Measurements from ENCODE around the gene LAMB4. TPM values are rescaled to one million over a fixed set of nuclear protein-coding genes. Genes with fewer than 3 reads are reported as not detected.

Gene LAMB4
- polyA plus RNA-seq, 4 donors: 2.9 to 6.1 (median 3.9) TPM

- DNase-seq (ENCODE audit: low read depth in 4 of 4, low spot score in 3 of 4): no peak
Measured at GRCh38 chr7:108142675-108143259, 12.6 kb upstream of the LAMB4 start.

- DNase-seq (ENCODE audit: low read depth in 4 of 4, low spot score in 3 of 4): no peak
Measured at GRCh38 chr7:108142180-108142579, 12.0 kb upstream of the LAMB4 start.

- no peak for DNase-seq (ENCODE audit: low read depth in 4 of 4, low spot score in 3 of 4)
Measured at GRCh38 chr7:108140671-108141070, 10.5 kb upstream of the LAMB4 start.

- DNase-seq (ENCODE audit: low read depth in 4 of 4, low spot score in 3 of 4): no peak
Measured at GRCh38 chr7:108138911-108139310, 8.8 kb upstream of the LAMB4 start.

- DNase-seq (ENCODE audit: low read depth in 4 of 4, low spot score in 3 of 4): no peak
Measured at GRCh38 chr7:108137993-108138392, 7.8 kb upstream of the LAMB4 start.

- DNase-seq (ENCODE audit: low read depth in 4 of 4, low spot score in 3 of 4): no peak
Measured at GRCh38 chr7:108137040-108137439, 6.9 kb upstream of the LAMB4 start.

- no peak for DNase-seq (ENCODE audit: low read depth in 4 of 4, low spot score in 3 of 4)
Measured at GRCh38 chr7:108136191-108136688, 6.1 kb upstream of the LAMB4 start.

GRCh38 chr7:108135446-108136190, 5.5 kb upstream of the LAMB4 start:
- no peak for DNase-seq (ENCODE audit: low read depth in 4 of 4, low spot score in 3 of 4)

GRCh38 chr7:108134486-108134885, 4.3 kb upstream of the LAMB4 start:
- DNase-seq (ENCODE audit: low read depth in 4 of 4, low spot score in 3 of 4): no peak

- peak in 1 of 4 donors; percentile 6 for DNase-seq (ENCODE audit: low read depth in 4 of 4, low spot score in 3 of 4)
Measured at GRCh38 chr7:108132551-108133265, 2.5 kb upstream of the LAMB4 start.

GRCh38 chr7:108129018-108129965, 869 bp downstream of the LAMB4 start:
- no peak for DNase-seq (ENCODE audit: low read depth in 4 of 4, low spot score in 3 of 4)

GRCh38 chr7:108128514-108128913, 1.6 kb downstream of the LAMB4 start:
- no peak for DNase-seq (ENCODE audit: low read depth in 4 of 4, low spot score in 3 of 4)

- DNase-seq (ENCODE audit: low read depth in 4 of 4, low spot score in 3 of 4): no peak
Measured at GRCh38 chr7:108127461-108127860, 2.7 kb downstream of the LAMB4 start.

- no peak for DNase-seq (ENCODE audit: low read depth in 4 of 4, low spot score in 3 of 4)
Measured at GRCh38 chr7:108124820-108125219, 5.3 kb downstream of the LAMB4 start.

- no peak for DNase-seq (ENCODE audit: low read depth in 4 of 4, low spot score in 3 of 4)
Measured at GRCh38 chr7:108122181-108122580, 8.0 kb downstream of the LAMB4 start.

GRCh38 chr7:108120933-108121332, 9.2 kb downstream of the LAMB4 start:
- no peak for DNase-seq (ENCODE audit: low read depth in 4 of 4, low spot score in 3 of 4)

- no peak for DNase-seq (ENCODE audit: low read depth in 4 of 4, low spot score in 3 of 4)
Measured at GRCh38 chr7:108120196-108120595, 10.0 kb downstream of the LAMB4 start.

- no peak for DNase-seq (ENCODE audit: low read depth in 4 of 4, low spot score in 3 of 4)
Measured at GRCh38 chr7:108118959-108119358, 11.2 kb downstream of the LAMB4 start.

GRCh38 chr7:108114117-108114841, 15.9 kb downstream of the LAMB4 start:
- DNase-seq (ENCODE audit: low read depth in 4 of 4, low spot score in 3 of 4): no peak

GRCh38 chr7:108112683-108113082, 17.5 kb downstream of the LAMB4 start:
- DNase-seq (ENCODE audit: low read depth in 4 of 4, low spot score in 3 of 4): no peak

All from right renal pelvis (tissue), 4 donors.